Activated T-cell treated with anti-CD3 and anti-CD28 coated beads, Interleukin-2, amount 50 U/mL, for 48 hours (primary cell): ENCODE data around the gene DPP4.

Experiments used
- DNase-seq, 2 experiments: peaks; one replicate each; pipeline ENCODE4 v3.0.0-alpha.2; 2020

The DPP4 gene

DNA sequence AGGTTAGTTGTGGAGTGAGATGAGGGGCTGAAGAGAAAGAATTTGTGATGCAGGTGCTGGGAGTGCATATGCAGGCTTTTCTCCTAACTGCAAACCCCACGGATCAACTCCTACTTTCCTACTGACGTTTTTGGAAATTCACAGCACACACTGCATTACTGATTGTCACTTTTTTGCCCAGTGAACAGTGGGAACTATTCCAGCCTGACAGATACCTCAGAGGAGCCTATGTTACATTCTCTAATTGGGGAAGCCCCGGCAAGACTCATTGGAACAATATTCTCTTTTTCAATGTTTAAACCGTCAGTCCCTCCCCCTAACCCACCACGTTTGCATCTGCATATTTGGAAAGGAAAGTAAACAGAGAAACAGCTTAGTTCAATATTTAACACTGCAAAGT lies 126.2 kb downstream of the DPP4 start:
- no peak for DNase-seq

DNA sequence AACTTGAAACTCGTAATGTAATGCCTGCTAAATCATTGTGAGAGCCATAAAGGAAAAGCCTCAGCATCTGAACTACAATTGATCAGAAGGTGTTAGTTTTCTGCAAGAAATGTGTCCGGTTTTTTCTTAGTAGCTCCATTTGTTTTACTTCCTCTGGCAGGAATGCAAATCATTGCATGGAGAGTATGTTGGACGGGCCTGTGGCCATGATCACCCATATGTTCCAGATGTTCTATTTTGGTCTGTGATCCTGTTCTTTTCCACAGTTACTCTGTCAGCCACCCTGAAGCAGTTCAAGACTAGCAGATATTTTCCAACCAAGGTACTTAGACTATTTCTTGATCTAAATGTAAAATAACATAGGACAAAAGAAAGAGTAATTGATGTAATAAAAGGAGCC lies 126.6 kb downstream of the DPP4 start:
- no peak for DNase-seq

DNA sequence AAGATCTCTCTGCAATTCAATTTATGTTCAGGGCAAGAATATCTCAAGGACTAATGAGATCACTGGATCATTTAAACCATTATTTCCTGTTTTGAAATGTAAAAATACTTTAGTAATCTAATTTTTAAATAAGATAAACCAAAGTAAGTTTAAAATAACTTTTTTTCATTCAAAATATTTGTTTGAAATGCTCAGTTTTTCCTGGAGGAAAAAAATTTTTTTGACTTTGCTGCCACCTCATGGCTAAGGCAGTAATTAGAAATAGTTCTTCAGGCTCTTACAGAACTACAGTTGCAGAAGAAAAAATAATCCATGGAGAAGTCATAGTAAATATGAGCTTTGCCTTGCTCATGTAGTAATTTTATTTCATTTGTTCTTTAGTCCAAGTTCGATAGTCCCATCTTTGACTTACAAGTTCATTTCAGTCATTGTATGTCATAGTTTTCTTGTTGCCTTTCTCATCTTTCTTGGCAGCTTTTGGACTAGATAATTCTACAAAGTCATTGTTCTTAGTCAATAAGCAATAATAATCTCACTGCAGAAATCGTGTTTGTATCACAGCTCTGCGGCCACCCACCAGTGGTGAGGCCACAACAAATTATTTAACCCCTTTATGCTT lies 127.4 kb downstream of the DPP4 start:
- no peak for DNase-seq

DNA sequence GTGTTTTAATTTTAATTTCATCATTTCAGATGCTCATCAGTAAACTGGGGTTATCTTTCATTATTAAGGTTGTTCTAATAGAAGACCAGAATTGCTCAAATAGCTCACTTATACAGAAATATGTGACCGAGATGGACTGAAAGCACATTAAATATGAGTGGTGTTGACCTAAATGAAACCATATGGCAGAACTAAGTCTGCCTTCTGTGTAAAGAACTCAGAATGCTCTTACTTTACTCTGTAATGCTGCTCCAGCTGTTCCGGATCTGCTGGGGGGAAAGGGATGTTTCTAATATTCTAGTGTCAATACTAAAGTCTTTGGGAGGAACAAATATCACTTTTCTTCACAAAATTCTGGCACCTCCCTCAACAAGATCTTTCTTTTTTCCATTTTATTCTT lies 131.0 kb downstream of the DPP4 start:
- DNase-seq, result no peak
